ENCODE results near the gene LRRC4C. TPM values are rescaled to one million over a fixed set of nuclear protein-coding genes. Genes with fewer than 3 reads are reported as not detected.

LRRC4C gene
- total and polyA plus RNA-seq, 4 donors = 0.10 to 0.93 (median 0.30) TPM

DNA sequence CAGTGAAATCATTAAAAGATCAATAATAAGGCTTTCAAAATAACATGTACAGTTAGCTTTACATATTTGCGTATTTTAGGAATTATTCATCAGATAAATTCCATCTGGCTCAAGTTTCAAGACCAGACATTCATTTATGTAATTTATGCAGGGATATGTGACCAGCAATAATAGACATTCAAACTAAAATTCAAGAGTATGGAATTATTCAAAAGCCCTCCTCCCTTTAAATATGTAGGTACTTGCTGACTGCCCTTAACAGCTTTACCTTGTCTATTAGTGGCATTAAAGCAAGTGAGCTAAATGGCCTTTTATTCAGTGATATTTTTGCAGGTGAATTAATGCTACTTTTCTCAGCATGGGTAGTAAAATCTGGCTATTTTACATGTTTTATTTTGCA, 126.1 kb downstream of the LRRC4C start:
- peaks cover 0 to 8% (median 5%) of the 10 kb centered on the region in 4 donors for H3K4me1 ChIP-seq (ENCODE audit: control insufficient read depth in 4 of 4, insufficient read depth in 4 of 4, low read length in 3 of 4)
- 88% methylated on average over 1 of the region's 1 CpG for WGBS
- no peaks in the 10 kb centered on the region for H3K27me3 ChIP-seq (ENCODE audit: control insufficient read depth in 4 of 4, insufficient read depth in 4 of 4, low read length in 3 of 4)
- H3K9me3 ChIP-seq (ENCODE audit: control insufficient read depth in 4 of 4, low read length in 3 of 4) = no peaks in the 10 kb centered on the region
- H3K27ac ChIP-seq (ENCODE audit: low read depth in 1 of 2, low read length in 2 of 2) = no peak overlapping the region
- TF ChIP-seq GABPA (IDR thresholded peaks at IDR 0.05 in 1 of 2, conservative IDR thresholded peaks at IDR 0.05 in 1 of 2) (no peak), HNF4A (conservative IDR thresholded peaks at IDR 0.05) (no peak), JUND (IDR thresholded peaks at IDR 0.05) (no peak), TAF1 (conservative IDR thresholded peaks at IDR 0.05) (no peak), EGR1 (IDR thresholded peaks at IDR 0.05; ENCODE audit: low read depth in 2 of 2) (no peak), FOXA1 (IDR thresholded peaks at IDR 0.05) (no peak), FOXA2 (IDR thresholded peaks at IDR 0.05) (no peak), RAD21 (IDR thresholded peaks at IDR 0.05) (no peak), YY1 (IDR thresholded peaks at IDR 0.05) (no peak)
- TF ChIP-seq, protein P1, sequence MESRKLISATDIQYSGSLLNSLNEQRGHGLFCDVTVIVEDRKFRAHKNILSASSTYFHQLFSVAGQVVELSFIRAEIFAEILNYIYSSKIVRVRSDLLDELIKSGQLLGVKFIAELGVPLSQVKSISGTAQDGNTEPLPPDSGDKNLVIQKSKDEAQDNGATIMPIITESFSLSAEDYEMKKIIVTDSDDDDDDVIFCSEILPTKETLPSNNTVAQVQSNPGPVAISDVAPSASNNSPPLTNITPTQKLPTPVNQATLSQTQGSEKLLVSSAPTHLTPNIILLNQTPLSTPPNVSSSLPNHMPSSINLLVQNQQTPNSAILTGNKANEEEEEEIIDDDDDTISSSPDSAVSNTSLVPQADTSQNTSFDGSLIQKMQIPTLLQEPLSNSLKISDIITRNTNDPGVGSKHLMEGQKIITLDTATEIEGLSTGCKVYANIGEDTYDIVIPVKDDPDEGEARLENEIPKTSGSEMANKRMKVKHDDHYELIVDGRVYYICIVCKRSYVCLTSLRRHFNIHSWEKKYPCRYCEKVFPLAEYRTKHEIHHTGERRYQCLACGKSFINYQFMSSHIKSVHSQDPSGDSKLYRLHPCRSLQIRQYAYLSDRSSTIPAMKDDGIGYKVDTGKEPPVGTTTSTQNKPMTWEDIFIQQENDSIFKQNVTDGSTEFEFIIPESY (IDR thresholded peaks at IDR 0.05) = no peak
- TF ChIP-seq, protein P2, sequence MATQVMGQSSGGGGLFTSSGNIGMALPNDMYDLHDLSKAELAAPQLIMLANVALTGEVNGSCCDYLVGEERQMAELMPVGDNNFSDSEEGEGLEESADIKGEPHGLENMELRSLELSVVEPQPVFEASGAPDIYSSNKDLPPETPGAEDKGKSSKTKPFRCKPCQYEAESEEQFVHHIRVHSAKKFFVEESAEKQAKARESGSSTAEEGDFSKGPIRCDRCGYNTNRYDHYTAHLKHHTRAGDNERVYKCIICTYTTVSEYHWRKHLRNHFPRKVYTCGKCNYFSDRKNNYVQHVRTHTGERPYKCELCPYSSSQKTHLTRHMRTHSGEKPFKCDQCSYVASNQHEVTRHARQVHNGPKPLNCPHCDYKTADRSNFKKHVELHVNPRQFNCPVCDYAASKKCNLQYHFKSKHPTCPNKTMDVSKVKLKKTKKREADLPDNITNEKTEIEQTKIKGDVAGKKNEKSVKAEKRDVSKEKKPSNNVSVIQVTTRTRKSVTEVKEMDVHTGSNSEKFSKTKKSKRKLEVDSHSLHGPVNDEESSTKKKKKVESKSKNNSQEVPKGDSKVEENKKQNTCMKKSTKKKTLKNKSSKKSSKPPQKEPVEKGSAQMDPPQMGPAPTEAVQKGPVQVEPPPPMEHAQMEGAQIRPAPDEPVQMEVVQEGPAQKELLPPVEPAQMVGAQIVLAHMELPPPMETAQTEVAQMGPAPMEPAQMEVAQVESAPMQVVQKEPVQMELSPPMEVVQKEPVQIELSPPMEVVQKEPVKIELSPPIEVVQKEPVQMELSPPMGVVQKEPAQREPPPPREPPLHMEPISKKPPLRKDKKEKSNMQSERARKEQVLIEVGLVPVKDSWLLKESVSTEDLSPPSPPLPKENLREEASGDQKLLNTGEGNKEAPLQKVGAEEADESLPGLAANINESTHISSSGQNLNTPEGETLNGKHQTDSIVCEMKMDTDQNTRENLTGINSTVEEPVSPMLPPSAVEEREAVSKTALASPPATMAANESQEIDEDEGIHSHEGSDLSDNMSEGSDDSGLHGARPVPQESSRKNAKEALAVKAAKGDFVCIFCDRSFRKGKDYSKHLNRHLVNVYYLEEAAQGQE (IDR thresholded peaks at IDR 0.05) = no peak
- TF ChIP-seq, protein P3, sequence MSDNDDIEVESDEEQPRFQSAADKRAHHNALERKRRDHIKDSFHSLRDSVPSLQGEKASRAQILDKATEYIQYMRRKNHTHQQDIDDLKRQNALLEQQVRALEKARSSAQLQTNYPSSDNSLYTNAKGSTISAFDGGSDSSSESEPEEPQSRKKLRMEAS (IDR thresholded peaks at IDR 0.05) = no peak
- no peak overlapping the region for H3K9ac ChIP-seq (ENCODE audit: low read depth in 1 of 2, low read length in 2 of 2)
- no peak overlapping the region for H3K4me3 ChIP-seq (ENCODE audit: low read depth in 1 of 3, low read length in 3 of 3)
- no peaks in the 10 kb centered on the region for H3K36me3 ChIP-seq (ENCODE audit: control insufficient read depth in 4 of 4, insufficient read depth in 3 of 4, low read depth in 1 of 4, low read length in 3 of 4)
- DNase-seq (ENCODE audit: low spot score) = no peak

DNA sequence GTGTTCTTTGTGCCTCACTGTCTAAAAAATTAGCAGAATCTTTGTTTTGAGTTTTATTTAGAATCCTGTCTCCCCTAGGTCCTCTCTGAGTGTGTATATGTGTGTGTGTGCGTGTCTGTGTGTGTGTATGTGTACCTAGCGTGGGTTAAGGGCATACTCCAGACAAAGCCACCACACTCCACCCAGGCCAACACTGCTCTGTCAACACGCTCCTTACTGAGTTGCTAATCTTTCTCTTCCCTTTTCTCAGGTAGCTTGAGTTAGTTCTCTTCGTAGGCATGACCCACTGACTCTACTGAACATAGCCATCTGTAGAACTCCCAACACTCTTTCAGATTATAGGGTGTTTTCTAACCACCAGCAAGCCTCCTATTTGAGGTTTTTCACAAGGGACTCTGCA, 131.1 kb downstream of the LRRC4C start:
- Histone ChIP-seq H3K9ac (ENCODE audit: low read depth in 1 of 2, low read length in 2 of 2) (no peak overlapping the region), H3K4me1 (ENCODE audit: control insufficient read depth in 4 of 4, insufficient read depth in 4 of 4, low read length in 3 of 4) (no peaks in the 10 kb centered on the region), H3K4me3 (ENCODE audit: low read depth in 1 of 3, low read length in 3 of 3) (no peak overlapping the region), H3K27ac (ENCODE audit: low read depth in 1 of 2, low read length in 2 of 2) (no peak overlapping the region), H3K9me3 (ENCODE audit: control insufficient read depth in 4 of 4, low read length in 3 of 4) (no peaks in the 10 kb centered on the region), H3K36me3 (ENCODE audit: control insufficient read depth in 4 of 4, insufficient read depth in 3 of 4, low read depth in 1 of 4, low read length in 3 of 4) (no peaks in the 10 kb centered on the region), H3K27me3 (ENCODE audit: control insufficient read depth in 4 of 4, insufficient read depth in 4 of 4, low read length in 3 of 4) (no peaks in the 10 kb centered on the region)
- no peak for DNase-seq (ENCODE audit: low spot score)
- 87% methylated on average over 4 of the region's 4 CpGs for WGBS
- TF ChIP-seq NR2F2 (IDR thresholded peaks at IDR 0.05) (no peak), YY1 (IDR thresholded peaks at IDR 0.05) (no peak), GABPA (IDR thresholded peaks at IDR 0.05 in 1 of 2, conservative IDR thresholded peaks at IDR 0.05 in 1 of 2) (no peak), HNF4G (IDR thresholded peaks at IDR 0.05) (no peak), RAD21 (IDR thresholded peaks at IDR 0.05) (no peak), SP1 (IDR thresholded peaks at IDR 0.05) (no peak), EGR1 (IDR thresholded peaks at IDR 0.05; ENCODE audit: low read depth in 2 of 2) (no peak), HNF4A (conservative IDR thresholded peaks at IDR 0.05) (no peak), FOXA2 (IDR thresholded peaks at IDR 0.05) (no peak), FOXA1 (IDR thresholded peaks at IDR 0.05) (no peak), RXRA (IDR thresholded peaks at IDR 0.05) (no peak), JUND (IDR thresholded peaks at IDR 0.05) (no peak)
- TF ChIP-seq, protein P1 (IDR thresholded peaks at IDR 0.05) = no peak
- TF ChIP-seq, protein P4, sequence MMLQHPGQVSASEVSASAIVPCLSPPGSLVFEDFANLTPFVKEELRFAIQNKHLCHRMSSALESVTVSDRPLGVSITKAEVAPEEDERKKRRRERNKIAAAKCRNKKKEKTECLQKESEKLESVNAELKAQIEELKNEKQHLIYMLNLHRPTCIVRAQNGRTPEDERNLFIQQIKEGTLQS (IDR thresholded peaks at IDR 0.05) = no peak
- TF ChIP-seq, protein P2 (IDR thresholded peaks at IDR 0.05) = no peak
- TF ChIP-seq, protein P3 (IDR thresholded peaks at IDR 0.05) = no peak
- TF ChIP-seq, protein P5, sequence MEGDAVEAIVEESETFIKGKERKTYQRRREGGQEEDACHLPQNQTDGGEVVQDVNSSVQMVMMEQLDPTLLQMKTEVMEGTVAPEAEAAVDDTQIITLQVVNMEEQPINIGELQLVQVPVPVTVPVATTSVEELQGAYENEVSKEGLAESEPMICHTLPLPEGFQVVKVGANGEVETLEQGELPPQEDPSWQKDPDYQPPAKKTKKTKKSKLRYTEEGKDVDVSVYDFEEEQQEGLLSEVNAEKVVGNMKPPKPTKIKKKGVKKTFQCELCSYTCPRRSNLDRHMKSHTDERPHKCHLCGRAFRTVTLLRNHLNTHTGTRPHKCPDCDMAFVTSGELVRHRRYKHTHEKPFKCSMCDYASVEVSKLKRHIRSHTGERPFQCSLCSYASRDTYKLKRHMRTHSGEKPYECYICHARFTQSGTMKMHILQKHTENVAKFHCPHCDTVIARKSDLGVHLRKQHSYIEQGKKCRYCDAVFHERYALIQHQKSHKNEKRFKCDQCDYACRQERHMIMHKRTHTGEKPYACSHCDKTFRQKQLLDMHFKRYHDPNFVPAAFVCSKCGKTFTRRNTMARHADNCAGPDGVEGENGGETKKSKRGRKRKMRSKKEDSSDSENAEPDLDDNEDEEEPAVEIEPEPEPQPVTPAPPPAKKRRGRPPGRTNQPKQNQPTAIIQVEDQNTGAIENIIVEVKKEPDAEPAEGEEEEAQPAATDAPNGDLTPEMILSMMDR (IDR thresholded peaks at IDR 0.05; ENCODE audit: low read depth, low read length, missing input control) = no peak

Data from liver (tissue), 9 donors.